GM19240 (cell line): ENCODE data around the gene ADAMTS18.
"Not testable (repeated sequence)": the region's sequence is repeated elsewhere in the genome, so short reads cannot be mapped to it uniquely, and the experiment has no call there.

ENCODE experiments used
- DNase-seq: peaks from one replicate; pipeline ENCODE4 v3.0.0; 2011; ENCODE audit warnings: low spot score; ENCODE audit not compliant: insufficient read length

ADAMTS18 gene

GRCh38 chr16:77434530-77435271 is at the start of gene ADAMTS18:
TSS of gene ADAMTS18 (minus strand) at chr16:77435034. CDS start at chr16:77434695, 339 bp downstream.
- DNase-seq: no peak

DNA sequence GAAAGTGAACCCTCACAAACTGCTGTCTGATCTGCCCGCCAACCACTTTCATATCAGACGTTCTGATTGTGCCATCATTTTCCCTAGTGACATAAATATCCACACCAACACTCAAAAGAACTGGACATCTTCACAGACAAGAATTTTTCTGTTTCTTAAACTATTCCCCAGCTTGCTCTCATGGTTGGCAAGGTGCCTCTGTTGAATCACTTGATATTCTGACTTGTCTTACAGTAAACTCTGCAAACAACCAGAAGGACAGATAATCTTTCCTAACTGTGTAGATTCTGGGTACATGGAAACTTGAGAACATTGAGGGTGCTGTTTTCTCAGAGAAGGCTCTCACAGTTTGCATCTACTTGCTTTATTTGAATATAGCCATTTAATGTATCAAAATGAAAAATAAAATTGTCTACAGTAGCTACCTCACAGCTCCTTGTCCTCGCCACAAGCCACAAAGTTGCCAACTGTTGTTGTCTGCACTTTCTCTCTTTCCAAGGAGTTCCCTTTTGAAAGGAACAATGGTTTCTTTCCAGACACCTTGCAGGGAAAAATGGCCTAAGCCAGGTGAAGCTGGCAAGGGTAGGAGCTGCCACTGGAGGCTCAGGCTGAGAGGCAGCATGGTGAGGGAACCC is 46.0 kb upstream of the ADAMTS18 start:
- no peak for DNase-seq

GRCh38 chr16:77472262-77472661 is 37.4 kb upstream of the ADAMTS18 start:
- no peak for DNase-seq

DNA sequence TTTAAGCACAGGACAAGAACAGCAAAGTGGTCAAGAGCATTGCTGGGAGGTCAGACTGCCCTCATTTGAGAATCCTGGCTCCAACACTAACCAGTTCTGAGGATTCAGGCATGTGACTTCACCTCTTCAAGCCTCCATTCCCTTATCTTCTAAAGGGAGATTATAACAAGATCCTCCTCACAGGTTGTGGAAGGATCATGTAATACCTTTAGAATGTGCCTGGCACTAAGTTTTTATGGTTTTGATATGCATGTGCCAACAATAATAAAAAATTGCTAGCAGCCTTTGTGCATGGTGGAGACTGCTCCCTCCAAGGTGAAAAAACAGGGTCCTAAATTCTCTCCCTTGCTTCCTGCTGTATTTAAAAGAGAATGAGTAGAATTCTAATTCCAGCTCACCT is 36.0 kb upstream of the ADAMTS18 start:
- no peak for DNase-seq

DNA sequence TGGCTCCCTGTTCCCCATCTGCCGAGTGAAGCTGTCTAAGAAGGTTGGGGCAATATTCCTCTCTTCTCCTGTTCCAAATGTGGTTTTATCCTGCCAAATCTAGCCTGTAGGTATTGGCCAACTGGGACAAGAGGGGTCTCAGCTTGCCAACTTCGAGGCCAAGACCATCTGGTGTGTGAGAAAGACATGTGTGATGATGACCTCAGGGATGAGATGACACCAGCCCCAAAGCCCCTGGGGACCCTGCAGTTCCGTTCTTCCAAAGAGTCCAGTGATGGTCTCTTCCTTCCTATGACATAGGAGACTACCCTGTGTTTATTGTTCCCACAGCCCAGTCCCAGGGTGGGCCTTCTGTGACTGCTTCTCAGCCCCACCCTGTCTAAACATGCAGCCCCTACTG is 34.8 kb upstream of the ADAMTS18 start:
- no peak for DNase-seq

DNA sequence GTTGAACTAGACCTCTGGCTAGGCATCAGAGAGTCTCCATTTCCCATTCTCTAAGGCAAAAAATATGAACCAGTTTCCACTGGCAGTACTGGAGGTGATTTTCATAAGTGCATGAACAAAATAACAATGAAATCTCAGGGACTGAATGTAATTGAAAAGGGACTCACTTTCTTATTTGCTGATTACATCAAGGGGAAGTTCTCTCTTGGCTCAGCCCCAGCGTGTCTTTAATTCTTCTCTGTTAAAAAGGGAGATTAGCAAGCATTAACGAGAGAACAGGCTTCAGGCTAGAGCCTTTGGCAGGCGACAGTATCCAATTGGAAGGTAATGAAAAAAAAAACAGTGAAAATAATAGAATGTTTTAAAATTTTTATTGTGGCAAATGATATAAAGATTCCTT is 34.0 kb upstream of the ADAMTS18 start:
- DNase-seq: no peak

DNA sequence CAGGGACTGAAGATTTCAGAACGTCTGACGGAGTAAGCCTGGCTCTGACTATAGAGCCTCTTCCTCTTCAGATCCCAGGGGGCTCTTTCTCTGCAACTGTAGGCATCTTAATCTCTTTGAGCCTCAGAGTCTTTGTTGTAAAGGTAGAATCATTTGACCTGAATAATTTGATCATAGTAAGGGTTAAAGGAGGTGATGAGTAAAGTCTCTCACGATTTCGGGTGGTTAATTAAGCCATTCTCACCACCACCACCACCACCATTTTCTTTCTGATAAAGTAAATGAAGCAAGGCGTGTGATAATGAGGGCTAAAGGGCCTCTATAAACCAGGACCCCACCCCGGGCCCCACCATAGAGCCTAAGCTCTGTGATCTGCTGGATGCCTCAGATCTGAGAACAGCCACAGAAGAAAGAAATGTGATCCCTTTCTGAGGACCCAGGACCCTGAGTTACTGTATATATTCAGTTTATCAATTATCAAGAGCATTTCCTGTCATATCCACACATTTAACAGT is 33.0 kb upstream of the ADAMTS18 start:
- DNase-seq: no peak

- not testable (repeated sequence) for DNase-seq
Observed at GRCh38 chr16:77463659-77464058, 28.8 kb upstream of the ADAMTS18 start.

DNA sequence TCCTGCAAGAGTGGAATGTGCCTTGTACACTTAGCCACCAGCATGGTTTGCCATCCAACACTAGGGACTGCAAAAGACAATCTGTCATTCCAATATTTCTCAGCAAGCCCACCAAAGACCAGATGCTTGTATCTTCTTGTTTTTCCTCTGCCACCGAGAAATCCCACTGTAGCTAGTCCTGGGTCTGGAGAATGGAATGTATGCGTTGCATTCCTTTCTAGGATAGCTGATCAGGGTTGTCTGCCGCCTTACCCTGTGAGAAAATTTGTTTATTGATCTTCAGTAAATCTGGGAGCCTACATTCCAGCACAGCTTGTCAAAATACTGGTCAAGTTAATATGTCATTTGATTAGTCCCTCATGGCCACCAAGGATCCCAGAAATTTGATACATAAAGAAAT is 28.1 kb upstream of the ADAMTS18 start:
- no peak for DNase-seq

GRCh38 chr16:77459534-77460254 is 24.9 kb upstream of the ADAMTS18 start:
- no peak for DNase-seq

GRCh38 chr16:77457046-77457445 is 22.2 kb upstream of the ADAMTS18 start:
- no peak for DNase-seq

GRCh38 chr16:77452243-77452642 is 17.4 kb upstream of the ADAMTS18 start:
- DNase-seq: no peak

GRCh38 chr16:77450790-77451487 is 16.1 kb upstream of the ADAMTS18 start:
- DNase-seq: no peak

GRCh38 chr16:77449208-77449607 is 14.4 kb upstream of the ADAMTS18 start:
- no peak for DNase-seq

GRCh38 chr16:77445324-77445723 is 10.5 kb upstream of the ADAMTS18 start:
- no peak for DNase-seq

DNA sequence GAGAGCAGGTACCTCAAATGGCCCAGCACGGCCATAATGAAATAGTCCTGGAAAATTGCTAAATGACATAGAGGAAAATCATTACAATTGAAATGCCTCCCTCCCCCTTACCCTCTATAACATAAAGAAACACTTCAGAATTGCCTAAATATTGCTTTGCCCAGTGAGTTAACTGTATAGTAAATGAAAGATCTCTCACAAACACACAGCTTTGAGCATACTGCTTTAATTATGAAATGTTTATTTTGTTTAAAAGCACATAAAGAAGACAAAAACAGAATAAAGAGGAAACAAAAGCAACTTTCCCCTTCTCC is 9.3 kb upstream of the ADAMTS18 start:
- DNase-seq: no peak

DNA sequence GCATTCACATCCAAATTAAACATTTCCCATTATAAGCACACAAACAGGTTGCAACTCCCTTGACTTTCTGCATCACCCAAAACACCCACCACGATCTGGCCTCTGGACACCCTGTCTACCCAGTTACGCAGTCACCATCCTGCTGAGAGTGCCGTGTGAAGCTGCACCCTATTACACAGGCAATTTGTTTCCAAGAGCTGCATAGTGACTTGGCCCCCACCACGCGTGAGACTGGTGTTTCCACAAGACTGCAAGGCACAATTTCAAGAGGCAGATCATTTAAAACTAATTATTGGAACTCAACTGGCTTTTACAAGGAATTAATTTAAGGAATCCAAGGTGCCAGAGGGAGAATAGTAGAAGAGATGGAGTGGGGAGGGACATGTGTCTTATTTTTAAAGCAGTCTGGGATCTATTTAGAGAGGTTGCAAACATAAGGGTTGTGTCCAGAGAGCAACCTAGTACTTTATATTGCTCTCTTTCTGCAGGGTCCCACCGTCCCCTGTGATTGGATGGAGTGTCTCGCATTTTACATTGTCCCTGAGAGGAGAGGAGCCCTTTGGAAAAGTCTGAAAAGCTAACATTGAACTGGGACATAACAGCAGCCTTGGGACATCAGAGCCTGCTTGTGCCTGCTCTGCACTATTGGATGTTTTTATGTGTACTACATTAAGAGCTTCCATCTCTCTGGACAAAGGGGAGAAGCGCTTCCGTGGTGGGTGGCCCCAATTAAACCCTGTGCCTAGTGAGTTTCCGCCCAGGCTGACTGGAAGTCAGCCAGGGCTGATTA is 8.7 kb upstream of the ADAMTS18 start:
- DNase-seq: no peak

- no peak for DNase-seq
Observed at GRCh38 chr16:77442078-77442477, 7.2 kb upstream of the ADAMTS18 start.

GRCh38 chr16:77439106-77439505 is 4.3 kb upstream of the ADAMTS18 start:
- no peak for DNase-seq

GRCh38 chr16:77437859-77438258 is 3.0 kb upstream of the ADAMTS18 start:
- no peak for DNase-seq

- no peak for DNase-seq
Observed at GRCh38 chr16:77435272-77435820, 512 bp upstream of the ADAMTS18 start.
